GM12891 (cell line): Measurements from ENCODE around the gene ENOX1.

ENCODE experiments used
- DNase-seq: peaks from one replicate; pipeline ENCODE4 v3.0.0; 2011; ENCODE audit warnings: low spot score; ENCODE audit not compliant: insufficient read length
- FAIRE-seq: peaks from 2 replicates; lab custom pipeline; 2011; peaks lifted over from hg19 to GRCh38; lab: Jason Lieb, UNC
- PAX5 ChIP-seq: IDR thresholded peaks from 2 replicates; pipeline ENCODE4 v1.6.1; 2011; ENCODE audit warnings: low read length, moderate library complexity, mild to moderate bottlenecking; ENCODE audit not compliant: insufficient read depth, severe bottlenecking
- POLR2A ChIP-seq: IDR thresholded peaks from 2 replicates; pipeline ENCODE4 v1.6.1; 2011; ENCODE audit warnings: low read depth, low read length, control low read depth
- POLR2AphosphoS5 ChIP-seq: IDR thresholded peaks from 2 replicates; pipeline ENCODE4 v1.6.1; 2011; ENCODE audit warnings: low read depth, low read length, control low read depth
- POU2F2 ChIP-seq: IDR thresholded peaks from 2 replicates; pipeline ENCODE4 v1.6.1; 2011; ENCODE audit warnings: low read depth, mild to moderate bottlenecking, control low read depth, low read length, moderate library complexity
- SPI1 ChIP-seq: IDR thresholded peaks from 2 replicates; pipeline ENCODE4 v1.6.1; 2011; ENCODE audit warnings: low read depth, low read length, control low read depth
- TAF1 ChIP-seq: IDR thresholded peaks from 2 replicates; pipeline ENCODE4 v1.6.1; 2011; ENCODE audit warnings: low read depth, low read length, control low read depth

The ENOX1 gene

DNA sequence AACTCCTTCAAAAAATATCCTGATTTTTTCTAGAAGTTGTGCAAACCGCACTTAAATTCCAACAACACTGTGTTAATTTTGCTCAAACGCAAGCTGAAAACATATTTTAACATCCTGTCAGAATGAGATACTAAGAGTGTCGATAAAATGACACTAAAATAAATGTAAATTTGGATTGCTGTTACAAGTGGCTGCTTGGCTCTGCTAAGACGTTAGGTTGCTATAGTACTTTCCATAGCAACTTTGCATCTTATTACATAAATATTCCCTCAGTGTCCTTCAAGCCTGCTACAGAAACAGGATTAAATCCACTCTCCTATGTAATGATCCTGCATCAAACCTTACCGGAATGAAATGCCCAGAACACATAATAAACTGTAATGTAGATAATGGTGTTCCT, 471.2 kb downstream of the ENOX1 start:
- no peak for TF ChIP-seq TAF1
- no peak for TF ChIP-seq POLR2A
- no peak for TF ChIP-seq SPI1
- DNase-seq (no peak), FAIRE-seq (no peak)

DNA sequence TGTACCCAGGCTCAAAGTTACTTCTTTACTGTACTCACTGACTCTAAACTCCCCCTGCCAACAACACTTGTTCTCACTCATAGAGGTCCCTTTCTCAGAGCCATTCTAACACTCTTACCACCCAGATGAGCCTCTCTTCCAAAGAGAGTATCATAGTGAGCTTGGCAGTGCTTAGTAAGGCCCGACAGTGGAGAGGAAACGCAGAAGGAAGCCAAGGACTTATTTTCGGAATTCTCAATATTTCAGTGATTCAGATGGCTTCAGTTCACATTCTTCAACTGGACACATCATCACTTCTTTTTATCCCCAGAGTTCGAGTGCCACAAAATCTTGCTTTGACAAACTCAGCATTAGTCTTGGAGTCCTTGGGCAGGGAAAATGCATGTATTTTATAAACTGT, 477.5 kb downstream of the ENOX1 start:
- DNase-seq (no peak), FAIRE-seq (no peak)
- TF ChIP-seq TAF1 (no peak), POLR2AphosphoS5 (no peak), POU2F2 (no peak), PAX5 (no peak), SPI1 (no peak), POLR2A (no peak)

DNA sequence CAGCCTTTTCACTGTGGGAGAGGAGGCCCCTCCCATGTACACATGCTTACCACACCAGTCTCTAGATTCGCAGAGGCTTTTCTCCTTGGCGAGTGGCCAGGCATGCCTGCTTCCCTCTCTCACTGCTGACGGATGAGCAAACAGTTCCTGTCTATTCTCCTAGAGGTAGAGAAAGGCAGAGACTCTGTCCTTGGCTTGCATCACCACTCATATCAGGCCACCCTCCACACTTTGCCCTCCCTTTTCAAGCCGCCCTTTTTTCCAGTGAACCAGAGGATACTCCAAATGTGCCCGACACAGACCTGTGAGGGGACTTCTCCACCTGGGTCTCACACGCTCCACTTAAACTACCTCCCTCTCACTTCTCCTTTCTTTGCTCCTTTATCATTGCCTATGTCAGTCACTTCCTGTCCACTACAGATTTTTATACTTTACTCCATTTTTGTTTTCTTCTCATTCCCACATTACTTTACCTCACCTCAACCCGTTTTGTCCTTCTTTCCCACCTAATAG, 478.8 kb downstream of the ENOX1 start:
- TF ChIP-seq PAX5 (no peak), SPI1 (peak; percentile 97), POLR2A (no peak)
- peak; percentile 78 for FAIRE-seq
- DNase-seq, result peak; percentile 22

DNA sequence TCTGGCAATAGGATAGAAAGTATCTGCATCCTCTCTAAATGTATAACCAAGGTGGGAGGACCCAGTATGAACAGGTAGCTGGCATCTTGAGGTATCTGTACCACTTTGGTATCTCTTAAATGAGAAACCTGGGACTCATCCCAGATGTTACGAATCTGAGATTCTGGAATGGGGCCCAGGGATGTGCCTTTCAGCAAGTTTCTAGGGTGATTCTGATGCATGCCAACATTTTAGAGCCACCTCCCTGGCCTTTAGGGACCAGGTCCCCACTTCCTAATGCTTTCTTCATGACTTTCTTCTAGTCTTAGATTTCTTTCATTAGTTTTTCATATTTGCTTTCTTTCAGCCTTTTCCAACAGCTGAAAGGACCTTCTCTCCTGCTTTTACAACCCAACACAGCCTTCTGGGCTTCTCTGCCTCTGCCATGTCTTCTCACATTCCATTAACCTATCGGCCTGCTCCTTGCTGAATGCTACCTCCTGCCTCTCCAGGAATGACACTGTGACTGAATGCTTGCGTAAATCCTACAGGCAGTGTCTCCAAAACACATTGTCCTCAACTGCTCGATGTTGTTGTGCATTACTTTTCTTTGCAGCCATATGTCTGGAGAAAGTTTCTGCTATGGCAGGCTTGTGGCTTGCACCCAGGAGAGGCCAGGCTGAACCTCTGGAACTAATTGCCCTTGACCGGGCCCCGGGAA, 479.4 kb downstream of the ENOX1 start:
- DNase-seq, result no peak
- FAIRE-seq, result no peak
- no peak for TF ChIP-seq POLR2AphosphoS5
- TF ChIP-seq TAF1, result no peak
- TF ChIP-seq SPI1, result no peak
- no peak for TF ChIP-seq PAX5
- TF ChIP-seq POLR2A, result no peak
- TF ChIP-seq POU2F2, result no peak

GRCh38 chr13:43306372-43306771, 480.4 kb downstream of the ENOX1 start:
- FAIRE-seq (no peak), DNase-seq (no peak)

DNA sequence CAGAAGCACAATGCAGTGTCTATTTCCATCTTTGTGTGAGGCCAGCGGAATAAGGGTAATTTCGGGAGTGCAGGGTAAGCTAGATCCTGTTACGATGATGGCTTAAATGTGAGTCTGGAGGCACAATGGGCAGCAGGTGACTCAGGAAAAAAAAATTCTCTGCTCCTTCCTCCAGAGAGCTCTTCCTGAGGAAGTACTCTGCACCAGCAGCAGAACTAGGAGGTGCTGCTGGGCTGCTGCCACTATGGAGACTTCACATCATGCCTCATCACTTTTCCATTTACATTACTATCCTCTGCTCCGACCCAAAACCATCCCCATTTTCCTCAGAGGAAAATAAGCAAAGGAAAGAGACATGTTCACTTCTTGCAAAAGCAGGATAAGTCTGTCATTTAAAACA, 481.4 kb downstream of the ENOX1 start:
- no peak for TF ChIP-seq PAX5
- no peak for TF ChIP-seq POU2F2
- TF ChIP-seq POLR2AphosphoS5, result no peak
- no peak for TF ChIP-seq POLR2A
- TF ChIP-seq TAF1, result no peak
- no peak for TF ChIP-seq SPI1
- FAIRE-seq, result no peak
- no peak for DNase-seq

More at GRCh38 chr13:43306372-43306771, 480.4 kb downstream of the ENOX1 start:
- TF ChIP-seq SPI1, result no peak
- no peak for TF ChIP-seq POU2F2
- no peak for TF ChIP-seq POLR2AphosphoS5
- TF ChIP-seq POLR2A, result no peak
- no peak for TF ChIP-seq PAX5
- no peak for TF ChIP-seq TAF1

DNA sequence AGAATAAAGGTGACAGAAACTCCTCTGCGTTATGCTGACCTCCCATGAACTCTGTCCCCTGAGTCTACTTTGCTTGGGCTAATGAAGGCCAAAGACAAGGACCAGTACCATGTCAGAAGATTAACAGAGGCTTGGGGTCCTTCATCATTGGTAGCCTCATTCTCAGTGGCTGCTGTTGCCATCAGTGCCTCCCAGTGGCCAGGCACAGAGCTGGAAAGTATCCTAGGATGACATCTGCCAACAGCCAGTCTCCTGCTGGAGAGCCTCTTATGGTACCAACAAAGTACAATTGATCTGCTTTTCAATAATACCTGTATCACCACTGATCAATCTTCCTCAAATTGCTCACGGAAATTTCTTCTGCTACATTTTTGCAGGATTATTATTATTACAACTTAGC, 481.8 kb downstream of the ENOX1 start:
- no peak for TF ChIP-seq PAX5
- DNase-seq (no peak), FAIRE-seq (no peak)

DNA sequence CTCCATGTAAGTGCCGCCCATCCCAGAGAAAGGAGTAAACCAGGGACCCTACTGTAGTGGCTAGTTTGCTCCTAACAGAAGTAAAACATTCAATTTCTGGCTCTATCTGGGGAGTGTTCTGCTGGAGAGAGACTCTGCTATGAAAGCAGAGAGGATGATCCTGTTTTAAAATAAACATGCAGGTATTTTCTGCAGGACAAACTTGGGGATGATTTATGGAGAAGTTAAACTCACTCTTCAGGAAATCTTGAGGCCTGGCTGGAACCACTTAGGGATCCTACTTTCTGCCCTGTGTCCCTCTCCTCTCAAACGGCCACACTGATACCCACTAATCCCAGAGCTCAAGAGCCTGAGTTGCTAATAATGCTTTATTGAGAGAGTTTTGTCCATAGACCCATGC, 482.3 kb downstream of the ENOX1 start:
- no peak for TF ChIP-seq SPI1
- no peak for FAIRE-seq
- DNase-seq, result no peak

- DNase-seq, result peak; percentile 17
- FAIRE-seq, result peak; percentile 82
- TF ChIP-seq PAX5, result no peak
- TF ChIP-seq SPI1, result no peak
- no peak for TF ChIP-seq POLR2AphosphoS5
- TF ChIP-seq POU2F2, result no peak
- no peak for TF ChIP-seq TAF1
- no peak for TF ChIP-seq POLR2A
These were observed 483.6 kb downstream of the ENOX1 start for GRCh38 chr13:43303033-43303729.

DNA sequence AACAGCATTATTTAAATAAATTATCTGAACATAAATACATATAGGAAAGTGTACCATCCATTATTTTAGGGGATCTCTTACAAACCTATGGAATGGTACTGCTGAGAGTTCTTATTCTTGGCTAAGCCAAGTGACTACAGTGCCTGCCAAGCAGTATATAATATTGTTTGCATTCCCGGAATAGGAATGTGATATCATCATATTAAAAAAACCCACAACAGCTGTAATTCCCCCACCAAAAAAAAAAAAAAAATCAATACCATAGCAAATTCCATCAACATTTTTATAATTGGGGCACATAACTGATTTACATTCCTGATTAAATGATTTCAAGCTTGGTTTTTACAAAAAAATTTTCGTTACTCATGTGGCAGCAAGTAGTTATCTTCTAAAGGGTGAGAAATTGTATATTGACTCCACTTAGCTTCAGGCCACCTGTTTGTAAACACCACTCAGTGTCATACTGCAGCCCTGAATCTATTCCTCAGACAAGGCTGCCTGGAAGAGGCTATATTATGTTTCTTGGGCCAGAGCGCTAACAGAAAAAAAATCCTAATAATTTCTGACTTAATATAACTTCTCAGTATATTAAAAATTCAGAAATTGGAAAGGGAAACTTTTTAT, 485.3 kb downstream of the ENOX1 start:
- FAIRE-seq, result no peak
- TF ChIP-seq PAX5 (no peak), POLR2AphosphoS5 (no peak), SPI1 (no peak), TAF1 (no peak), POLR2A (no peak), POU2F2 (no peak)
- DNase-seq, result no peak
